Adrenal gland (tissue), 5 donors: Measurements from ENCODE around the gene ANKRD18B.
A peak's percentile ranks its signal among the peaks of the same experiment; 100 is the strongest.

Experiments
- POLR2A ChIP-seq, 2 donors: fragments of 450-650 bp; IDR thresholded peaks; one replicate each; pipeline ENCODE4 v1.6.1; 2017; ENCODE audit warnings: antibody characterized with exemption in 2 of 2, mild to moderate bottlenecking in 2 of 2, moderate library complexity in 1 of 2
- TF ChIP-seq, protein P1 (sequence below), 6 experiments: fragments of 450-650 bp in 4 of 6; fragments of 200-600 bp in 2 of 6; sonication (generic) in 1 of 6; IDR thresholded peaks; 1 replicate in 5 of 6; 2 replicates in 1 of 6; pipeline versions ENCODE4 v1.5.1 to v1.8.0; 2016 to 2021; ENCODE audit warnings: antibody characterized with exemption in 6 of 6, mild to moderate bottlenecking in 2 of 6, moderate library complexity in 1 of 6
- donor health status: DM: no; HTN: no; CAD: no.

DNA sequence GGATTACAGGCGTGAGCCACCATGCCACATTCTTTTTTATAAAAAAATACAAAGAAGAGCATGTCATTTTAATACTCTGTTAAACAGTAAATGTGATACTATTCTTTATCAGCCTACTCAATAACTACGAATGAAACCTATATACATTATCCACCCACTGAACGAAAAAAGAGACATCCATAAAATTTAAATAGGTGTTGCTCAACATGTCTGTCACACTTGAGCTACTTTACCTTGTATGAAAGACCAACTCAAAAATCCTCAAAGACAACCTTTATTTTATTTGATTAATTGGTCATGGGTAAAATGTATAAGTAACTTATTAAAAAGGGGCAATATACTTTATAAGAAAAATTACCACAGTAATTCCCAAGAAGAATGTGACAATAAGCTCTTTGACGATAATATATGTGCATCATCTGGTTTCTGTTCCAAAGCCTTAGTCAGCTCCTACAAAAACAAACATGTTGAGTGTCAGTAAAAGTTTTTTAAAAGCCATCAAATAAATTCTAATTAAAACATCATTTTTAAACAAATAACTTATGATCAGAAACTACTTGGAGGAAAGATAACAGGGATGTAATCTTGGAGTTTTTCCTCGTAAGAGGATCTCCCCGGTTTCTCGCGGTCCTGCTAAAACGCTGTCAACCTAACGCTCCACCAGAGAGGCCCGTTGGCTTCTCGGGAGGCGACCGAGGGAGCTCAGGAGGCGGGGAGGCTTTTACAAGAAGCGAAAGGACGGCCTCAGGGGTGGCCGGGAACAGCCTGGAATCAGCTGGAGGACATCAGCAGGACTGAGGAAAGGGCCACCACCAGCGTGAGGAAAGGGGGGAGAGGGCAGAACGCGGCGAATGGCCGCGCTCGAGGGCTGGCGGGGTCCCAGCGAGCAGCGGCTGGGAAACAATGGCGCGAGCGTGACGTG is 13.5 kb upstream of the ANKRD18B start:
- TF ChIP-seq, protein P1, sequence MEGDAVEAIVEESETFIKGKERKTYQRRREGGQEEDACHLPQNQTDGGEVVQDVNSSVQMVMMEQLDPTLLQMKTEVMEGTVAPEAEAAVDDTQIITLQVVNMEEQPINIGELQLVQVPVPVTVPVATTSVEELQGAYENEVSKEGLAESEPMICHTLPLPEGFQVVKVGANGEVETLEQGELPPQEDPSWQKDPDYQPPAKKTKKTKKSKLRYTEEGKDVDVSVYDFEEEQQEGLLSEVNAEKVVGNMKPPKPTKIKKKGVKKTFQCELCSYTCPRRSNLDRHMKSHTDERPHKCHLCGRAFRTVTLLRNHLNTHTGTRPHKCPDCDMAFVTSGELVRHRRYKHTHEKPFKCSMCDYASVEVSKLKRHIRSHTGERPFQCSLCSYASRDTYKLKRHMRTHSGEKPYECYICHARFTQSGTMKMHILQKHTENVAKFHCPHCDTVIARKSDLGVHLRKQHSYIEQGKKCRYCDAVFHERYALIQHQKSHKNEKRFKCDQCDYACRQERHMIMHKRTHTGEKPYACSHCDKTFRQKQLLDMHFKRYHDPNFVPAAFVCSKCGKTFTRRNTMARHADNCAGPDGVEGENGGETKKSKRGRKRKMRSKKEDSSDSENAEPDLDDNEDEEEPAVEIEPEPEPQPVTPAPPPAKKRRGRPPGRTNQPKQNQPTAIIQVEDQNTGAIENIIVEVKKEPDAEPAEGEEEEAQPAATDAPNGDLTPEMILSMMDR (IDR thresholded peaks at IDR 0.05), result no peak
- peak; percentile 31 to 61 for TF ChIP-seq POLR2A (IDR thresholded peaks at IDR 0.05)
